Measurements from ENCODE around the gene HTR1B. TPM values are rescaled to one million over a fixed set of nuclear protein-coding genes. Genes with fewer than 3 reads are reported as not detected.

Gene HTR1B
- total RNA-seq, 4 donors from 2014 or later: 1.2 to 2.6 (median 1.9) TPM

DNA sequence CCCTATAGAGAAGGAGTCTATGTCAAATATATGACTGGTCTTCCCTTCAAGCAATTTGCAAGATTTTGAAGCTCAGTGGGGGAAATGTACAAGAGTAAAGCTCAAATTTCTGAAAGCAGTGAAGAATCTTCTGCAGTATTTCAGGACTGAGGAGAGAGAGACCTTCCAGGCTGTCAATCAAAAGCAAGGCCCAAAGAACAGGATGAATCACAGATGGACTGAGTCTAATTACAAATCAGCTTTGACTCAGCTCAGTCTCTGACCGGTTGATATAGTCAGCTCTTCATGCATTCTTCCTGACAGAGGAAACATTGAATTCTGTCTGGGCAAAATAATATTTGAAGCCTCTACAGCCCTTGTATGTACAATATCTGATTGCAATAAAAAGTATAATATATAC is 7.7 kb upstream of the HTR1B start:
- peaks cover 0 to 13% (median 9%) of the 10 kb centered on the region in 4 donors for H3K4me1 ChIP-seq
- no peak overlapping the region for H3K4me3 ChIP-seq
- TF ChIP-seq POLR2A (IDR thresholded peaks at IDR 0.05; ENCODE audit: low read depth): no peak
- no peaks in the 10 kb centered on the region for H3K9me3 ChIP-seq
- intact Hi-C loops (cut with DNase I): no loop called here
- H3K36me3 ChIP-seq: no peaks in the 10 kb centered on the region
- no peak overlapping the region for H3K27ac ChIP-seq (replicated peaks in 1 of 4)
- H3K27me3 ChIP-seq: no peaks in the 10 kb centered on the region
- 67% methylated on average over 1 of the region's 1 CpG for WGBS
- no peak for DNase-seq (ENCODE audit: extremely low spot score)

DNA sequence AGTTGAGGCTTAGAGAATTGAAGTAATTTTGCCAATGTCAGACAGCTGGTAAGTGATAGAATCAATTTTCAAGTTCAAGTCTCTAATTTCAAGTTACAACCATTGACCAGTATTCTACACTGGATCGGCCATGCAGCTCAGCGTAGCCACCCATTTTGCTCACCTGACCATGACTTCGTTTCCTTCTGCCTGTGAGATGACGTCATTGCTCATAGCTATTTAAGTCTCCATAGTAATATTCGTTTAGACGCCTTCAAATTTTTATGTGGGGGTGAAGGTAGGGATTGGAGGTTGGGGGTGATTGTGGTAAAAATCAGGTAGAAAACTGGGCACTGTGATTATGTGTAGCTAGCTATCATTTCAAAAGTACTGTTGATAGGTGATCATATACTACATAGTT is 5.6 kb upstream of the HTR1B start:
- no peak for DNase-seq (ENCODE audit: extremely low spot score)
- H3K27ac ChIP-seq (replicated peaks in 1 of 4): no peak overlapping the region
- no peak for TF ChIP-seq POLR2A (IDR thresholded peaks at IDR 0.05; ENCODE audit: low read depth)
- no peak for TF ChIP-seq POLR2AphosphoS5 (IDR thresholded peaks at IDR 0.05)
- TF ChIP-seq, protein P1, sequence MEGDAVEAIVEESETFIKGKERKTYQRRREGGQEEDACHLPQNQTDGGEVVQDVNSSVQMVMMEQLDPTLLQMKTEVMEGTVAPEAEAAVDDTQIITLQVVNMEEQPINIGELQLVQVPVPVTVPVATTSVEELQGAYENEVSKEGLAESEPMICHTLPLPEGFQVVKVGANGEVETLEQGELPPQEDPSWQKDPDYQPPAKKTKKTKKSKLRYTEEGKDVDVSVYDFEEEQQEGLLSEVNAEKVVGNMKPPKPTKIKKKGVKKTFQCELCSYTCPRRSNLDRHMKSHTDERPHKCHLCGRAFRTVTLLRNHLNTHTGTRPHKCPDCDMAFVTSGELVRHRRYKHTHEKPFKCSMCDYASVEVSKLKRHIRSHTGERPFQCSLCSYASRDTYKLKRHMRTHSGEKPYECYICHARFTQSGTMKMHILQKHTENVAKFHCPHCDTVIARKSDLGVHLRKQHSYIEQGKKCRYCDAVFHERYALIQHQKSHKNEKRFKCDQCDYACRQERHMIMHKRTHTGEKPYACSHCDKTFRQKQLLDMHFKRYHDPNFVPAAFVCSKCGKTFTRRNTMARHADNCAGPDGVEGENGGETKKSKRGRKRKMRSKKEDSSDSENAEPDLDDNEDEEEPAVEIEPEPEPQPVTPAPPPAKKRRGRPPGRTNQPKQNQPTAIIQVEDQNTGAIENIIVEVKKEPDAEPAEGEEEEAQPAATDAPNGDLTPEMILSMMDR (IDR thresholded peaks at IDR 0.05): no peak
- no peak for TF ChIP-seq EP300 (IDR thresholded peaks at IDR 0.05)
- 87% methylated on average over 6 of the region's 6 CpGs for WGBS
- no peaks in the 10 kb centered on the region for H3K36me3 ChIP-seq
- H3K4me3 ChIP-seq: no peak overlapping the region
- peaks cover 0 to 31% (median 26%) of the 10 kb centered on the region in 4 donors for H3K4me1 ChIP-seq
- intact Hi-C loops (cut with DNase I): no loop called here
- H3K9me3 ChIP-seq: no peaks in the 10 kb centered on the region
- peaks cover 0 to 16% (median 3%) of the 10 kb centered on the region in 4 donors for H3K27me3 ChIP-seq

DNA sequence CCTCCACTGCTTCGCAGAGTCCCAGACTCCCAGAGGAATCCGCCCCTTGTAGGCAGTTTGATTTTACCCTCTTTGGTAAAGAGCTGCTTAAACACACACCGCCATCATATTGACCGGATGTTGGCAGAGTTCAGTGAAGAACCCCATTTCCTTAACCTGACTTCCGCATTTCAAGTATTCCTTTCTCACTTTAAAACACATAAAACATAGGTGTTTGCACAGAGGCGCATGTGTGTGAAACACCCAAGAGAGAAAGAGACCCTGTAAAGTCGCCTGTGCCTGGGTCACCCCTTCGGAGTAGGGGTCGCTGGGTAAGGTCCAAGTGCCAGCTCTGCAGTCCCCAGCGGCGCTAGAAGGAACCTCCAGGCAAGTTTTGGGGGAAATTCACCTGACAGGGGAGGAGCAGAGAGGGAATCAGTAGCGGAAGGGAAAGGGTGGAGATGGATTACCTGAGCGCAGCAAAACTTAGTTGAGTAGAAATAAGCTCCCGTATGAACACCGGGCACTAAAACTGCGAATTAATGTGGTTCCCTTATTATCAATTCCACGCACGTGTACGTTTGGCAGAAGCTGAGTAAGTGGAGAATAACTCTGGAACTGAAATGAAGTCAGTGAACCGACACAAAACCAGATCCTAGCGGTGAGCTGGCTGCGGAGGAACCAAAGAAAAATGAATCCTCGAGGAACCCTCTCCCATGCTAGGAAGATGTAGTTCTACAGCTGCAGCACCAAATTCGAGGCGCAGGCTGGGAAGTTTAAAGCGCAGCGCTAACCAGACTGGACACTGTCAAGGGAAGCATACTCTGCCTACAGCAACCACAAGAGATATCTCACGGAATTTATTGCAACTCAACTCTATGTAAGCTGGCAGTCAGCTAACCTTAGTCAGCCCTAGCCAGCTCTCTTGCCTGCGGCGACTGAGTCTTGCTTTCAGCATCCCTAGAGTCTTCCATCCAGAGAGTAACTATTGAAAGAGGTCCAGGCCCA is 3.5 kb upstream of the HTR1B start:
- Histone ChIP-seq H3K27me3 (peaks cover 0 to 38% (median 5%) of the 10 kb centered on the region in 4 donors), H3K4me1 (peaks cover 0 to 53% (median 46%) of the 10 kb centered on the region in 4 donors), H3K4me3 (peak overlapping the region; percentile 53 to 68 (median 61)), H3K36me3 (no peaks in the 10 kb centered on the region), H3K9me3 (no peaks in the 10 kb centered on the region), H3K27ac (replicated peaks in 1 of 4) (peak overlapping the region; percentile 68 to 76 (median 75))
- TF ChIP-seq, protein P1 (IDR thresholded peaks at IDR 0.05): peak in 1 of 3 experiments; percentile 26
- no peak for TF ChIP-seq POLR2AphosphoS5 (IDR thresholded peaks at IDR 0.05)
- no peak for DNase-seq (ENCODE audit: extremely low spot score)
- 13% methylated on average over 30 of the region's 30 CpGs for WGBS
- intact Hi-C loops (cut with DNase I): no loop called here

DNA sequence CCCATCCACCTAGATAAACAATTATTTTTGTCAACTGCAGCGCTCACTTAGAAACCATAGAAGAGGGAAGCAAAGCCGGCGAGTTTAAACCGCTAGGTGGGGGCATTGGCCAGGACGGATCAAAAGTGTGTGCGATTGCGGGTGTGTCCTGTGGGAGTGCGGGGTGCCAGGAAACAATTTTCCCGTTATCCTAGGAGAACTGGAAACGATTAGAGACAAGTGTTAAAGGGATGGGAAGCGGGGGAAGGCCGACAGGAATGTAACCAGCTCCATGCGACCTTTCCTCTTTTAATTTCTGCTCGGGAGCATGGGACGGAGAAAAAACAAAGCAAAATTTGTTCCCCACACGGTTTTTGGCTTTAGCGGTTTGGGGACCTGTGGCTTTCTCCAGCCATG is 2.8 kb upstream of the HTR1B start:
- intact Hi-C loops (cut with DNase I): no loop called here
- H3K9me3 ChIP-seq: no peaks in the 10 kb centered on the region
- 1% methylated on average over 17 of the region's 17 CpGs for WGBS
- TF ChIP-seq, protein P1 (IDR thresholded peaks at IDR 0.05): peak; percentile 46 to 70 (median 51)
- TF ChIP-seq EP300 (IDR thresholded peaks at IDR 0.05): no peak
- no peak for TF ChIP-seq POLR2AphosphoS5 (IDR thresholded peaks at IDR 0.05)
- no peak for DNase-seq (ENCODE audit: extremely low spot score)
- H3K36me3 ChIP-seq: no peaks in the 10 kb centered on the region
- peaks cover 0 to 40% (median 5%) of the 10 kb centered on the region in 4 donors for H3K27me3 ChIP-seq
- peaks cover 0 to 56% (median 46%) of the 10 kb centered on the region in 4 donors for H3K4me1 ChIP-seq
- peak overlapping the region; percentile 68 to 76 (median 75) for H3K27ac ChIP-seq (replicated peaks in 1 of 4)
- H3K4me3 ChIP-seq: peak overlapping the region; percentile 53 to 68 (median 61)

DNA sequence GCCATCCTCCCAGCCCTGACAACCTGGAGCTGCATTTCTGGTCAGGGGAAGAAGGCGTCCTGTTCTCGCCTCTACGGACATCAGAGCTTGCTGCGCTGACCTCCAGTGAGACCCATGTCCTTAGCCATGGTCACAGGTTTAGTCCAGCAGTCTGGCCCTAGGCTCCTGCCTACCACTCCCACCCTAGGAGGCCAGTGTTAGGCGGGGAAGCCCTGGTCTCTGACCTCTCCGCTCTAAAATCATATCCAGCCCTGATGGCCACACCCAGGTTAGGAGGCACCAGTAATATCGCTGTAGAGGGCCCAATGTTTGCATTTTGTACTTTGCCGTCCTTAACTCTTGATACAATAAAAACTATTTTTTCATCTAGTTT is 1.2 kb upstream of the HTR1B start:
- TF ChIP-seq, protein P1 (IDR thresholded peaks at IDR 0.05): no peak
- TF ChIP-seq EP300 (IDR thresholded peaks at IDR 0.05): no peak
- TF ChIP-seq POLR2A (IDR thresholded peaks at IDR 0.05; ENCODE audit: low read depth): no peak
- no peak for TF ChIP-seq POLR2AphosphoS5 (IDR thresholded peaks at IDR 0.05)
- 27% methylated on average over 4 of the region's 8 CpGs for WGBS
- Histone ChIP-seq H3K27ac (replicated peaks in 1 of 4) (peak overlapping the region; percentile 71 to 80 (median 76)), H3K36me3 (no peaks in the 10 kb centered on the region), H3K4me3 (peak overlapping the region; percentile 54 to 68 (median 61)), H3K9me3 (no peaks in the 10 kb centered on the region), H3K4me1 (peaks cover 0 to 56% (median 46%) of the 10 kb centered on the region in 4 donors), H3K27me3 (peaks cover 0 to 40% (median 7%) of the 10 kb centered on the region in 4 donors)
- no peak for DNase-seq (ENCODE audit: extremely low spot score)
- intact Hi-C loops (cut with DNase I): no loop called here
